Lower leg skin (tissue), 4 donors: Measurements from ENCODE around the gene PROX1. TPM values are rescaled to one million over a fixed set of nuclear protein-coding genes. Genes with fewer than 3 reads are reported as not detected.

Source experiments
- DNase-seq, 2 donors: peaks; one replicate each; pipeline ENCODE4 v3.0.0-alpha.2; 2019; ENCODE audit warnings: low spot score in 2 of 2
- H3K4me3 ChIP-seq: fragments of 200-600 bp; sonication (generic); 2 replicates; pipeline ENCODE4 v1.5.1; 2017; ENCODE audit warnings: mild to moderate bottlenecking, low read depth; ENCODE audit not compliant: poor library complexity, severe bottlenecking
- POLR2A ChIP-seq, 2 donors: fragments of 450-650 bp; IDR thresholded peaks; one replicate each; pipeline ENCODE4 v1.6.1; 2016 to 2017; ENCODE audit warnings: antibody characterized with exemption in 2 of 2, mild to moderate bottlenecking in 1 of 2, moderate library complexity in 1 of 2
- WGBS, 2 donors: methylation state at CpG; one replicate each; pipeline ENCODE4 v1.1.5; 2018; 5-methylcytosine and 5-hydroxymethylcytosine counted together
- intact Hi-C: fragments of 100-400 bp; cut with DNase I; formaldehyde crosslinking; loops from one replicate; pipeline ENCODE4 v1.15.0; 2023; ENCODE audit warnings: low total_unique reads
- total RNA-seq, 4 donors: library from RNA; depleted of rRNA; stranded (reverse); fragments of >200 nt; gene quantifications; one replicate each; pipeline ENCODE4 v1.1.0, GENCODE V29; 2016
- TF ChIP-seq, protein P1 (sequence below), 3 donors: fragments of 450-650 bp; IDR thresholded peaks; one replicate each; pipeline ENCODE4 v1.5.1; 2016; ENCODE audit warnings: antibody characterized with exemption in 3 of 3, mild to moderate bottlenecking in 3 of 3, moderate library complexity in 2 of 3

Gene PROX1
- total RNA-seq, 4 donors from 2014 or later: 0.74 to 4.2 (median 1.9) TPM

DNA sequence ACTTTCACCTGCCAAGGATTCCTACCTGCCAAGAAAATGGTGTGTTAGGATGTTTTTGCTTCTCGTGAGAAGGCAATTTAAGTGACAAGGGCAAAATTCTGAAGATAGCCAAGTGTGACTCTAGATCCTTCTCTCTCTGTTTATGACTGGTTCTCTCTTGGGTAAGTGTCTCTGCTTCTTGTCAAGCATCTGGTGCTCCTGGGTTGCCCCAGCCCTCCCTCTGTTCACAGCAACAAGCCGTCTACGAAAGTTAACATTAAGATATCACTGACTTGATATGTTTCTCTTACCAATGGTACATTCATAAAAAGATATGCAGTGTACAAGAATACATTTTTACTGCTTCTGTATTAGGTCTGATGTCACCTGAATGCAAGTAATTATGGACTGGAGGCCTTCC lies 55.4 kb downstream of the PROX1 start:
- WGBS, 2 donors: 86 to 88% methylated on average over 3 of the region's 3 CpGs
- H3K4me3 ChIP-seq: no peak overlapping the region
- intact Hi-C loops: no loop called here
- TF ChIP-seq, protein P1, sequence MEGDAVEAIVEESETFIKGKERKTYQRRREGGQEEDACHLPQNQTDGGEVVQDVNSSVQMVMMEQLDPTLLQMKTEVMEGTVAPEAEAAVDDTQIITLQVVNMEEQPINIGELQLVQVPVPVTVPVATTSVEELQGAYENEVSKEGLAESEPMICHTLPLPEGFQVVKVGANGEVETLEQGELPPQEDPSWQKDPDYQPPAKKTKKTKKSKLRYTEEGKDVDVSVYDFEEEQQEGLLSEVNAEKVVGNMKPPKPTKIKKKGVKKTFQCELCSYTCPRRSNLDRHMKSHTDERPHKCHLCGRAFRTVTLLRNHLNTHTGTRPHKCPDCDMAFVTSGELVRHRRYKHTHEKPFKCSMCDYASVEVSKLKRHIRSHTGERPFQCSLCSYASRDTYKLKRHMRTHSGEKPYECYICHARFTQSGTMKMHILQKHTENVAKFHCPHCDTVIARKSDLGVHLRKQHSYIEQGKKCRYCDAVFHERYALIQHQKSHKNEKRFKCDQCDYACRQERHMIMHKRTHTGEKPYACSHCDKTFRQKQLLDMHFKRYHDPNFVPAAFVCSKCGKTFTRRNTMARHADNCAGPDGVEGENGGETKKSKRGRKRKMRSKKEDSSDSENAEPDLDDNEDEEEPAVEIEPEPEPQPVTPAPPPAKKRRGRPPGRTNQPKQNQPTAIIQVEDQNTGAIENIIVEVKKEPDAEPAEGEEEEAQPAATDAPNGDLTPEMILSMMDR (IDR thresholded peaks at IDR 0.05): no peak
- no peak for TF ChIP-seq POLR2A (IDR thresholded peaks at IDR 0.05)
- DNase-seq: no peak

DNA sequence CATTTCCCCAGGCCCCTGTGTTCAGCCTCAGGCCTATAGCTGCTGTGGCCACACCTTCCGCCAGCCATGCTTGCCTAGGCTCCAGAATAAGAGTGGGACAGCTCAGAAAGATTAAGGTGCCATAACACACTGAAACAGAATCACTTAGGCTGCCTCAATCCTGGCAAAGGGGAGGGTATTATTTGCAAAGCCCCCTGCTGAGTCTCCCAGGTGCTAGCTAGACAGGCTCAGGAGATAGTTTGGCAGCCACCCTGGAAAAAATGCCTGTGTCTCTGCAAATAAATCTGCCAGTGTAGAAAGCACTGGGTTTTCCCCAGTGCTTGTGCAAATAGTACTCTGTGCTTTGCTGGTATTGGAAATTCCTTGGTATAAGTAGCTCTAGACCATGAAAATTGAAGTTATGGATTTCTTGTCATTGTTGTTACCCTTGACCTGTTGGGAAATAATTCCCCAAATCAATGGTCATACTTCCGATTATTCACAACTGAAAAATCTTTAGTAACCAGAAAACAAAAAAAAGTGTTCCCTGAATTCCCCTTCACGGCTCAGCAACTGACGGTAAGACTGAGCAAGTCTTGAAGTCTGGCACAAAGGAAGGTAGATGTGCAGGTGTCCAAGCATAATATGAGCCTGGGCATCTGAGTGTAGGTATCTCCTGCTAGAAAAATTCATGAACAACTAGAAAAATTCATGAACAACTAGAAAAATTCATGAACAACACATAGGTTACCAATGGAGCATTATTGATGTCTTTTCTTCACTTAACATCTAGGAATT lies 56.9 kb downstream of the PROX1 start:
- TF ChIP-seq, protein P1 (IDR thresholded peaks at IDR 0.05): no peak
- no peak for TF ChIP-seq POLR2A (IDR thresholded peaks at IDR 0.05)
- H3K4me3 ChIP-seq: no peak overlapping the region
- WGBS, 2 donors: 87 to 92% methylated on average over 4 of the region's 4 CpGs
- intact Hi-C loops: no loop called here
- DNase-seq: no peak

DNA sequence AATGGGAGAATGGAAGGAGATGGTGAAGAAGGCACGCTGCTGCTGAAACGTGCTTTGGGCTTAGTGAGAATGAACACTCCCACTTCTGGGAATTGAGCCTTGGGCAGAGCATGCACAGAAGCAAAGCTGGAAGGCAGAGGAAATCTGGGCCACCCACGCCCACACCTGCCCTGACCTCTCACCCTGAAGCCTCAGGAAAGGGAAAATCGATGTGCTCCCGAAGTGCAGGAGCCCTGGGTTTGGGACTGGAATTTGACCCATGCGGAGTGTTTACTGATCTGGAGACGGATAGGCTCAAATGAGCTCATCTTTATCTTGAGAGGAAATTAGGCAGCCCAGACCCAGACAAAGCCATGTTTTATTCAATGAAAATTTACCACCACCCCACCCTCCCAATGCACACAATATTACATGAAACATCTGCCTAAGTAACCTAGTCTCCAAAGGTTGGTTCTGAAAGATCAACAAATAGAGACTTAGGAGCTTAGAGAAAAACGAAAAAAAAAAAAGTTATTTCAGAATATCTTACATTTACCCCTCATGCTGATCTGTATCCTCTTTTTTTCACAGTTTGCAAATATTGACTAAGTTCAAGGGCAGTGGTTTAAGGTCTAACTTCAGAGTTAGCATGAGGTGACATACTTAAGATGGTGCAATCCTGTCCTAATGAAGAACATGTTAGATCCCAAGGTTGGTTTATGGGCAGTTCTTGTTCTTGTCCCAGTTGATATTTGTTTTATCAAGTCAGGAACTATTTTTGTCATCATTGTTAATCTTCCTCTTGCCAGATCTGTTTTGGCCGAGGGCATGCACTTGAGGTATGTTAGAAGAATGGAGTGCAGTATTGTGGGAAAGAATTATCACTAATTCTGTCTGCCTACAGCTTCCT lies 63.0 kb downstream of the PROX1 start:
- intact Hi-C loops: no loop called here
- TF ChIP-seq, protein P1 (IDR thresholded peaks at IDR 0.05): no peak
- 57 to 65% methylated on average over 9 of the region's 9 CpGs for WGBS, 2 donors
- no peak overlapping the region for H3K4me3 ChIP-seq
- DNase-seq: no peak

DNA sequence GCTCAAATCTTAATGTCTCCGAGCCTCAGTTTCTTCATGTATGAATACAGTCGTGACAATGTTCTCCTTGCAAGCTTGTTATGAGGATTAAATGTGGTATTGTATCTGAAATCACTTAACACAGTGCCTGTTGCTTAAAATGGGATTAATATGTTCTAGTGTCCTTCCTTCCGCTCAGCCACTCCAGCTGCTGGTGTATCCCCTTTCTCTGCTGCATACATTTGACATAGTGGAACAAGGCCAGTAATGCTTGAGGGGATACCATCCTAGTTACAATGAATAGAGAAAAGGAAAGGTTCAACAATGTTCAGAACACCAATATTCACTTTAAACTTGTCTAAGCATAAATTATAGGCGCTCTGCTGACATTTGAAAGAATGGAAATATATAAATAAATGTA lies 64.0 kb downstream of the PROX1 start:
- 88 to 92% methylated on average over 4 of the region's 4 CpGs for WGBS, 2 donors
- TF ChIP-seq, protein P1 (IDR thresholded peaks at IDR 0.05): no peak
- no peak for TF ChIP-seq POLR2A (IDR thresholded peaks at IDR 0.05)
- no peak for DNase-seq
- intact Hi-C loops: no loop called here
- H3K4me3 ChIP-seq: no peak overlapping the region

DNA sequence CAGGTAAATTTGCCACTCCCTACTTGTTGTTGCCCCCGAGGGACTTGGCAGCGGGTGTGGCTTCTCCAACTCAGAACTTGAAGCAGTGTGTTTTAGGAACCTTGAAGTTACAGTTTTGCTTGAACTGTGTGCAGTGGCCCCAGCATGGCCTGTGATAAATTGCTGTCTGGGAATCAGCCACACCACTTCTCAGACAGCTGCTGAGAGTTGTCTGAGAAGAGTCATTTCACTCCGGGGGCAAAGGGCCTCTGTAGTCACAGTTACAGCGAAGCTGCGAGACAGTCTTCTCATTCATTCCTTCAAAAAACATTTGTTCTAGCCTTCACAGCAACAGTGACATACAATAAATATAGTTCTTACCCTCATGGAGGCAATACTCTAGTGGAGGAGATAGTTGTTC lies 70.3 kb downstream of the PROX1 start:
- no peak overlapping the region for H3K4me3 ChIP-seq
- TF ChIP-seq, protein P1 (IDR thresholded peaks at IDR 0.05): no peak
- no peak for TF ChIP-seq POLR2A (IDR thresholded peaks at IDR 0.05)
- no peak for DNase-seq
- WGBS, 2 donors: 66 to 80% methylated on average over 5 of the region's 5 CpGs
- intact Hi-C loops: no loop called here
